Skeletal muscle satellite cell (primary cell): ENCODE results near the gene MINDY4B.

Experiments
- H3K27me3 ChIP-seq: 2 replicates; pipeline ENCODE4 v1.7.0; 2013; ENCODE audit warnings: low read length; ENCODE audit not compliant: control insufficient read depth, insufficient read depth
- H3K36me3 ChIP-seq: 2 replicates; pipeline ENCODE4 v1.7.0; 2013; ENCODE audit warnings: mild to moderate bottlenecking, control low read depth, low read length; ENCODE audit not compliant: insufficient read depth
- H3K4me1 ChIP-seq: 2 replicates; pipeline ENCODE4 v1.7.0; 2013; ENCODE audit warnings: low read length; ENCODE audit not compliant: control insufficient read depth, insufficient read depth
- H3K4me2 ChIP-seq: 2 replicates; pipeline ENCODE4 v1.7.0; 2013; ENCODE audit warnings: mild to moderate bottlenecking, low read length
- H3K4me3 ChIP-seq: 2 replicates; pipeline ENCODE4 v1.7.0; 2013; ENCODE audit warnings: low read length
- H3K9ac ChIP-seq: 2 replicates; pipeline ENCODE4 v1.7.0; 2013; ENCODE audit warnings: mild to moderate bottlenecking, low read depth, low read length, moderate library complexity
- H3K9me3 ChIP-seq: replicated peaks from 2 replicates; pipeline ENCODE4 v1.7.0; 2013; ENCODE audit warnings: mild to moderate bottlenecking, control low read depth, low read length

MINDY4B gene

GRCh38 chr3:150921209-150921608, 16.0 kb upstream of the MINDY4B start:
- Histone ChIP-seq H3K9me3 (no peaks in the 10 kb centered on the region), H3K4me2 (no peak overlapping the region), H3K9ac (no peak overlapping the region), H3K36me3 (no peaks in the 10 kb centered on the region), H3K4me1 (no peaks in the 10 kb centered on the region), H3K4me3 (no peak overlapping the region), H3K27me3 (peaks cover 53% of the 10 kb centered on the region)

DNA sequence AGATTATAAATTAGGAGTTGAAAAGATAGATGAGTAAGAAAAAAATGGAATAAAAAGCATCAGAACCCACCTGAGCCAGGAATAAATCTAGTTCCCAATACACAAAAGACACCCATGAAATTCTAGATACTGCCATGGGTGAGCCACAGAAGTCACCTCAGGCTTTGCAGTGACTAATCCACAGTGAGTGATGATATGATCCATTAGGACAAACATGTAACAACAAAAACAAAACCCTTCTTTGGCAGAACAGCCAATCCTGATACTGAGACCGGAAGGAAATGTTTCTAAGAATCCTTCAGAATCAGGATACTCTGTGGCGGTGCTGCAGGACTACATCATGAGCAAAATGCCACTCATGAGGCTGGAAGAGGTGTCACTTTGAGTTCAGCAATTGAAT, 15.0 kb upstream of the MINDY4B start:
- no peaks in the 10 kb centered on the region for H3K4me1 ChIP-seq
- no peak overlapping the region for H3K4me3 ChIP-seq
- no peaks in the 10 kb centered on the region for H3K36me3 ChIP-seq
- no peaks in the 10 kb centered on the region for H3K9me3 ChIP-seq
- H3K27me3 ChIP-seq: peaks cover 54% of the 10 kb centered on the region
- no peak overlapping the region for H3K4me2 ChIP-seq
- H3K9ac ChIP-seq: no peak overlapping the region

GRCh38 chr3:150917951-150918350, 12.7 kb upstream of the MINDY4B start:
- no peaks in the 10 kb centered on the region for H3K4me1 ChIP-seq
- H3K4me3 ChIP-seq: no peak overlapping the region
- peaks cover 44% of the 10 kb centered on the region for H3K27me3 ChIP-seq
- no peaks in the 10 kb centered on the region for H3K36me3 ChIP-seq
- no peaks in the 10 kb centered on the region for H3K9me3 ChIP-seq
- no peak overlapping the region for H3K9ac ChIP-seq
- H3K4me2 ChIP-seq: no peak overlapping the region

- H3K4me1 ChIP-seq: no peaks in the 10 kb centered on the region
These were observed 8.1 kb upstream of the MINDY4B start for GRCh38 chr3:150913133-150913922.

DNA sequence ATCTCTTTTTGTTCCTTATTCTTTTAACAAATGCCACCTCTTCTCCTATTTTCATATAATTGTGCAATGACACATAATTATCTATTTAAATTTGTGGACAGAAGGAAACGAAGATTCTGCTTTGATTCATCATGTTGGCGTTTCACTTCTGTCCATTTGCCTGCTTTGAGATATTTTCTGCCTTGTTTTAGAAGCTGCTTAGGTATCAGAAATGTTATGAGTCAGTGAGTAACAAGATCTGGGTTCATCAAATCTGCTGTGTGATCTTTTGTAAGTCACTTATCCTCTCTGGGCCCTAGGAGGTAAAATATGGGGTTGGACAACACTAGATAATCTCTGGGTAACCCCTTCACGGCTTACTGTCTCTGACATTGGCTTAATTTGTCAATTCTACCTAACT, 7.3 kb upstream of the MINDY4B start:
- Histone ChIP-seq H3K4me2 (no peak overlapping the region), H3K9me3 (no peaks in the 10 kb centered on the region), H3K9ac (no peak overlapping the region), H3K4me3 (no peak overlapping the region), H3K4me1 (no peaks in the 10 kb centered on the region), H3K36me3 (no peaks in the 10 kb centered on the region), H3K27me3 (peaks cover 54% of the 10 kb centered on the region)

More at GRCh38 chr3:150913133-150913922, 8.1 kb upstream of the MINDY4B start:
- Histone ChIP-seq H3K9me3 (no peaks in the 10 kb centered on the region), H3K4me3 (no peak overlapping the region), H3K36me3 (no peaks in the 10 kb centered on the region), H3K4me2 (no peak overlapping the region), H3K27me3 (peaks cover 54% of the 10 kb centered on the region), H3K9ac (no peak overlapping the region)

GRCh38 chr3:150911771-150912170, 6.5 kb upstream of the MINDY4B start:
- Histone ChIP-seq H3K36me3 (no peaks in the 10 kb centered on the region), H3K27me3 (peaks cover 50% of the 10 kb centered on the region), H3K4me3 (no peak overlapping the region), H3K9me3 (no peaks in the 10 kb centered on the region), H3K4me1 (no peaks in the 10 kb centered on the region), H3K9ac (no peak overlapping the region), H3K4me2 (no peak overlapping the region)

GRCh38 chr3:150906461-150906860, 1.2 kb upstream of the MINDY4B start:
- Histone ChIP-seq H3K9ac (no peak overlapping the region), H3K4me3 (no peak overlapping the region), H3K9me3 (no peaks in the 10 kb centered on the region), H3K27me3 (peaks cover 74% of the 10 kb centered on the region), H3K4me1 (no peaks in the 10 kb centered on the region), H3K4me2 (no peak overlapping the region), H3K36me3 (no peaks in the 10 kb centered on the region)

- H3K4me3 ChIP-seq: no peak overlapping the region
- no peaks in the 10 kb centered on the region for H3K4me1 ChIP-seq
- H3K9ac ChIP-seq: no peak overlapping the region
- peaks cover 72% of the 10 kb centered on the region for H3K27me3 ChIP-seq
- no peaks in the 10 kb centered on the region for H3K36me3 ChIP-seq
- H3K4me2 ChIP-seq: no peak overlapping the region
- no peaks in the 10 kb centered on the region for H3K9me3 ChIP-seq
These were observed 507 bp upstream of the MINDY4B start for GRCh38 chr3:150905746-150906145.

GRCh38 chr3:150902988-150903387, 2.3 kb downstream of the MINDY4B start:
- no peak overlapping the region for H3K4me3 ChIP-seq
- no peak overlapping the region for H3K9ac ChIP-seq
- H3K4me2 ChIP-seq: no peak overlapping the region
- H3K4me1 ChIP-seq: no peaks in the 10 kb centered on the region
- H3K36me3 ChIP-seq: no peaks in the 10 kb centered on the region
- peaks cover 63% of the 10 kb centered on the region for H3K27me3 ChIP-seq
- no peaks in the 10 kb centered on the region for H3K9me3 ChIP-seq

DNA sequence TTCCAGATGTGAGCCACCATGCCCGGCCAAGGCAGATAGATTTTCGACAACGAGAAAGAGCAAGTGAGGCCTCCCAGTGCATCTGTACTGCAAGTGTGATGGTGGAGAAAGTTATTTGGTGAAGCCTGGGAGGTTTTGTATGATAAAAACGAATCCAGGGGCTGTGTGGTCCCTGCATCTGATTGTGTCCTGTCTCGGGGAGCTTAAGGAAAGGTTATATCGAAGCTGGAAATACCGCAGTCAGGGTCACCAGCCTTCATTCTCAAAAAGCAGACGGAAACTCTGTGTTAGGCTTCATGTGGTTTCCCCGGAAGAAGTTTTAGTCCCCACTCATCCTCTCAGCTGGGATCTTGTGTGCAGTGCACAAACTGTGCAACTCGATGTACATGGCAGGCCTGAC, 3.4 kb downstream of the MINDY4B start:
- H3K27me3 ChIP-seq: peaks cover 64% of the 10 kb centered on the region
- no peaks in the 10 kb centered on the region for H3K9me3 ChIP-seq
- no peak overlapping the region for H3K4me2 ChIP-seq
- H3K9ac ChIP-seq: no peak overlapping the region
- no peaks in the 10 kb centered on the region for H3K4me1 ChIP-seq
- H3K4me3 ChIP-seq: no peak overlapping the region
- no peaks in the 10 kb centered on the region for H3K36me3 ChIP-seq

GRCh38 chr3:150899141-150899540, 6.1 kb downstream of the MINDY4B start:
- no peak overlapping the region for H3K9ac ChIP-seq
- H3K4me3 ChIP-seq: no peak overlapping the region
- peaks cover 64% of the 10 kb centered on the region for H3K27me3 ChIP-seq
- H3K36me3 ChIP-seq: no peaks in the 10 kb centered on the region
- no peaks in the 10 kb centered on the region for H3K9me3 ChIP-seq
- H3K4me1 ChIP-seq: no peaks in the 10 kb centered on the region
- no peak overlapping the region for H3K4me2 ChIP-seq

- Histone ChIP-seq H3K4me1 (no peaks in the 10 kb centered on the region), H3K9me3 (no peaks in the 10 kb centered on the region), H3K36me3 (no peaks in the 10 kb centered on the region), H3K4me2 (no peak overlapping the region), H3K9ac (no peak overlapping the region), H3K27me3 (peaks cover 59% of the 10 kb centered on the region), H3K4me3 (no peak overlapping the region)
These were observed 7.0 kb downstream of the MINDY4B start for GRCh38 chr3:150898046-150898754.
